ENCODE data around the gene ACSS1. TPM values are rescaled to one million over a fixed set of nuclear protein-coding genes. Genes with fewer than 3 reads are reported as not detected.
A peak's percentile ranks its signal among the peaks of the same experiment; 100 is the strongest.

The ACSS1 gene
- total RNA-seq, 2 experiments from 2014 or later: 17.5 to 18.2 TPM

DNA sequence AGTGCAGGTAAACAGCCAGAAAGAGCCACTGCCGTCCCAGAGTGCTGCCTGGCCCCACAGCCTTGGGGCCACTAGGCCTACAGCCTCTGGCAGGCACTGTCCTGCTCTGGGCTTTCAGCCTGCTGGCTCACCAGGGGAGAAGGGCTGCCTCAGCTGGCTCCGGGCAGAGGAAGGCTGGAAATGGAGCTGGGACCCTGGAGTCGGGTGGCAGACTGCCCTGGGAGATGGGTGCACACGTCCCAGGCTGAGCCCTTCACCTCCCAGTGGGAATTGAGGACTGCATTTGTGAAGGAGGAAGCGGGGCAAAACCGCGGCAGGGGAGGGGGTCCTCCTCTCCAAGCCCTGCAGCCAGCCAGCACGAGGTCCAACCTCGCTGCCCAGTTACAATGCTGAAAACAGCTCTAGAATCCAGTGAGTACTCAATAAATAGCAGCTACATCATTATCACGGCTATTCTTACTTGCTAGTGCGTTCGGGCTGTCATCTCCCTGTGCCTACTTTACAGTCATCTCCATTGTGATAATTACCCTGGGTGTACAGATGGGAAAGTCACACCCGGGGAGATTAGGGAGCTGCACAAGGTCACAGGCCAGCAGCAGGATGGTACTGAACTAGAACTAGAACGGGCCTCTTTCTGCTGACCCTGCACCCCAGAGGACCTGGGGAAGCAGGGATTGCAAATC, 13.1 kb downstream of the ACSS1 start:
- Mint-ChIP-seq H3K4me1 (ENCODE audit: low read depth) (peaks cover 34% of the 10 kb centered on the region), H3K27me3 (no peaks in the 10 kb centered on the region), H3K9me3 (no peaks in the 10 kb centered on the region), H3K4me3 (no peak overlapping the region), H3K27ac (peak overlapping the region; percentile 42), H3K36me3 (ENCODE audit: low read depth) (no peaks in the 10 kb centered on the region)
- DNase-seq (no peak), ATAC-seq (no peak)
- TF ChIP-seq, protein P1, sequence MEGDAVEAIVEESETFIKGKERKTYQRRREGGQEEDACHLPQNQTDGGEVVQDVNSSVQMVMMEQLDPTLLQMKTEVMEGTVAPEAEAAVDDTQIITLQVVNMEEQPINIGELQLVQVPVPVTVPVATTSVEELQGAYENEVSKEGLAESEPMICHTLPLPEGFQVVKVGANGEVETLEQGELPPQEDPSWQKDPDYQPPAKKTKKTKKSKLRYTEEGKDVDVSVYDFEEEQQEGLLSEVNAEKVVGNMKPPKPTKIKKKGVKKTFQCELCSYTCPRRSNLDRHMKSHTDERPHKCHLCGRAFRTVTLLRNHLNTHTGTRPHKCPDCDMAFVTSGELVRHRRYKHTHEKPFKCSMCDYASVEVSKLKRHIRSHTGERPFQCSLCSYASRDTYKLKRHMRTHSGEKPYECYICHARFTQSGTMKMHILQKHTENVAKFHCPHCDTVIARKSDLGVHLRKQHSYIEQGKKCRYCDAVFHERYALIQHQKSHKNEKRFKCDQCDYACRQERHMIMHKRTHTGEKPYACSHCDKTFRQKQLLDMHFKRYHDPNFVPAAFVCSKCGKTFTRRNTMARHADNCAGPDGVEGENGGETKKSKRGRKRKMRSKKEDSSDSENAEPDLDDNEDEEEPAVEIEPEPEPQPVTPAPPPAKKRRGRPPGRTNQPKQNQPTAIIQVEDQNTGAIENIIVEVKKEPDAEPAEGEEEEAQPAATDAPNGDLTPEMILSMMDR (IDR thresholded peaks at IDR 0.05): no peak
- ChIA-PET CTCF (interaction anchor here (1.0 to 1.1 kb wide), 3 partner anchors 8 to 46 kb away, joined by 3 to 4 read pairs (median 3); no protein-coding TSS in a partner anchor), POLR2A (interaction anchor here (1.3 kb wide), 1 partner anchor 12 kb away, joined by 3 read pairs; no protein-coding TSS in a partner anchor)
- intact Hi-C loops (cut with micrococcal nuclease): no loop called here

DNA sequence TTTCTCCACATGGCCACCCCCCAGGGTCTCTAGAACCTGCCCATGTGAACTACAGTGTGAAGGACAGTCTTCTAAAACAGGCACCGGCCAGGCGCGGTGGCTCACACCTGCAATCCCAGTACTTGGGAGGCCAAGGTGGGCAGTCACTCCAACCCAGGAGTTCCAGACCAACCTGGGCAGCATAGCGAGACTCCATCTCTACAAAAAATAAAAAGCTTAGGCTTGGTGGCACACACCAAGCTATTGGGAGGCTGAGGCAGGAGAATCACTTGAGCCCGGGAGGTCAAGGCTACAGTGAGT, 13.7 kb downstream of the ACSS1 start:
- peaks cover 38% of the 10 kb centered on the region for H3K4me1 Mint-ChIP-seq (ENCODE audit: low read depth)
- CTCF ChIA-PET: no interaction called here
- TF ChIP-seq, protein P1 (IDR thresholded peaks at IDR 0.05): no peak
- H3K9me3 Mint-ChIP-seq: no peaks in the 10 kb centered on the region
- H3K27me3 Mint-ChIP-seq: no peaks in the 10 kb centered on the region
- DNase-seq (no peak), ATAC-seq (no peak)
- H3K36me3 Mint-ChIP-seq (ENCODE audit: low read depth): no peaks in the 10 kb centered on the region
- POLR2A ChIA-PET: interaction anchor here (1.3 kb wide), 1 partner anchor 13 kb away, joined by 3 read pairs; no protein-coding TSS in a partner anchor
- H3K4me3 Mint-ChIP-seq: no peak overlapping the region
- intact Hi-C loops (cut with micrococcal nuclease): no loop called here
- peak overlapping the region; percentile 95 for H3K27ac Mint-ChIP-seq

DNA sequence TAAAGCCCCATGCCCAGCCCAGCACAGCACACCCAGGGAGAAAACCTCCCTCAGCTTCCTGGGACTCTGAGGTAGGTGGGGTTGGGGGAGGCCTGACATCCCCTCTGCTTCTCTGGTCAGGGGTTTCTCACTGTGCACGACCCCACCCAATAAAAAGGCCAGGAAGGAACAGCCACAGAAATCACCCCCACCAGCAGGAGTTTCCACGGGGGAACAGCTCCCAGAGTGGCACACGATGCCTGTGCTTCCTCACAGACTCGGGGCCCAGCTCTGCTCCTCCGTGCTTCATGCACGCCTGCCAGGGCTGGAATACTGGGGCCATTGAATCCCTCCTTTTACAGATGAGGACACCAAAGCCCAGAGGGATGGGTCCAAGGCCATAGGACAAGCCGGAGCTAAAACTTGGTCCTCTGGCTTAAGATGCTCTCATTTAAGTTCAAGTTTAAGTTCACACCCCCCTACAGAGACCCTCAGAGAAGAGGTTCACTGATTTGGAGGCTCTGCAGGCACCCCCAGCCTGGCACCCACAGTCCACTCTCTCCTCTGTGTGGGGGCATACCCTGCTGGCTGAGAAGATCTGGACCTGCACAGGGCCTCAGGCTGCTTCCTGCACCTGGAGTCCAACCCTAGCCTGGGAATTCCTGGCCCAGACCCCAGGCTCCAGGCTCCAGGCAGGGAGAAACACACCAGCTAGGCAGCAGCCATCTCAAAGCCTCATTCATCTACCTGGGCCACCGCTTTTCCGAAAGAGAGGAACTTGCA, 14.3 kb downstream of the ACSS1 start:
- TF ChIP-seq, protein P1 (IDR thresholded peaks at IDR 0.05): no peak
- ATAC-seq (no peak), DNase-seq (no peak)
- Mint-ChIP-seq H3K27ac (peak overlapping the region; percentile 95), H3K36me3 (ENCODE audit: low read depth) (no peaks in the 10 kb centered on the region), H3K4me3 (no peak overlapping the region), H3K27me3 (no peaks in the 10 kb centered on the region), H3K9me3 (no peaks in the 10 kb centered on the region), H3K4me1 (ENCODE audit: low read depth) (peaks cover 38% of the 10 kb centered on the region)
- intact Hi-C loops (cut with micrococcal nuclease): no loop called here
- CTCF ChIA-PET: no interaction called here
- POLR2A ChIA-PET: interaction anchor here (1.0 to 1.3 kb wide), 2 partner anchors 14 to 34 kb away, joined by 3 read pairs; partner anchors contain the start of gene ACSS1

DNA sequence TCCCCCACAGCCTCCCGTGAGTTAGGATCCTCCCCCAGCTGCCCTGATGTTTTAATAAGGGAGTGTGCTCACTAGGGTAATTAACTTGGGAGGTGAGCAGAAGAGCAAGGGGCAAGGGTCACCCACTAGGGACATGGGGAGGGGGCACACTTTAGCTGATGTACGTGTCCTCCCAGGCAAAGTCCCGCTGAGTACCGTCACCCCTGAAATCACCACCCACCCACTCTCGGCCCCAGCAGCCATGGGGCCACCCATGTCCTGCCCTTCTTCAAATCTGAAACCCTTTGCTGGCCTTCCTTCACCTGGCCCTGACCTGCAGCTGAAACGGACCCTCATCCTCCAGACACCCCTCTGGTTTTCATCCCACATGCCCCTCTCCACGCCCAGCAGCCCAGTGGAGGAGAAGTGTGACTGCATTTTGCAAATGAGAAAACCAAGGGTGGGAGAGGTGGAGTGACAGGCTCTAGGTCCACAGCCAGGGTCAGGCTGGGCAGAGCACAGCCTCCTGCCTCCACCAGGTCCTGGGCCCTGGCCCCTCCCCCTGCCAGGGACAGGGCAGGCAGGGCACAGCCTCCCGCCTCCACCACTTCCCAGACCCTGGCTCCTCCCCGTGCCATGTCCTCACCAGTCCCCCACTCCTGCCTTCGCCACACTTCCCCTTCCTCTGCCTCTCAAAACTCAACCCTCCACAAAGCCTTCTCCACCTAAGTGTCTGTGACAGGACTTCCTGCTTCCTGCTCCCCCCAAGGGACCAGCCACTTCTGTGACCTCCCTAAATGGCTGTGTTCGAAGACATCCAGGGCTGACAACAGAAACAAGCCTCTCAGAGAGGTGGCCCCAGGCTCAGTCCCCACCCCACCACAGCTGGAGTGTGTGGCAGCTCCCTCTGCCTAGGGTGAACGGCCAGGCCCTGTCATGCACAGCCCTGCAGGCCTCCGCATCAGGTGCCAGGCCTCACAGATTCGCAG, 15.1 kb downstream of the ACSS1 start:
- no peaks in the 10 kb centered on the region for H3K36me3 Mint-ChIP-seq (ENCODE audit: low read depth)

More for the DNA sequence above, 15.1 kb downstream of the ACSS1 start:
- H3K4me3 Mint-ChIP-seq: no peak overlapping the region
- H3K4me1 Mint-ChIP-seq (ENCODE audit: low read depth): peaks cover 47% of the 10 kb centered on the region
- intact Hi-C loops (cut with micrococcal nuclease): no loop called here
- ChIA-PET POLR2A (interaction anchor here (1.0 to 1.3 kb wide), 2 partner anchors 15 to 33 kb away, joined by 3 read pairs; partner anchors contain the start of gene ACSS1), CTCF (no interaction called here)
- TF ChIP-seq, protein P1 (IDR thresholded peaks at IDR 0.05): no peak
- H3K27me3 Mint-ChIP-seq: no peaks in the 10 kb centered on the region
- DNase-seq: peak; percentile 60
- no peaks in the 10 kb centered on the region for H3K9me3 Mint-ChIP-seq
- peak; percentile 84 for ATAC-seq
- H3K27ac Mint-ChIP-seq: peak overlapping the region; percentile 95

Measured in activated CD8-positive, alpha-beta T cell treated with anti-CD3 and anti-CD28 coated beads for 36 hours (primary cell).